ENCODE results near the gene C6orf52. TPM values are rescaled to one million over a fixed set of nuclear protein-coding genes. Genes with fewer than 3 reads are reported as not detected.

The C6orf52 gene
- total and polyA plus RNA-seq, 2 of the 13 experiments (the other 11 are each of a cell fraction or from before 2014, with no cell fraction given), result 0.50 to 0.53 TPM

- TF ChIP-seq NFAT5 (CRISPR knock-in tag; IDR thresholded peaks at IDR 0.05), result no peak
- no peak for TF ChIP-seq CENPT (CRISPR knock-in tag; IDR thresholded peaks at IDR 0.05; ENCODE audit: low read depth)
- TF ChIP-seq BORCS8-MEF2B (CRISPR knock-in tag; IDR thresholded peaks at IDR 0.05), result peak; percentile 89
- peak; percentile 38; the same call in 1 of the 2 replicates for TF ChIP-seq PITX1 (CRISPR knock-in tag; IDR thresholded peaks at IDR 0.05)
- no peak for TF ChIP-seq ZMYM3 (CRISPR knock-in tag; IDR thresholded peaks at IDR 0.05)
- 0 out of 2 replicates have a peak, but pooled peaks have one; percentile 63 for TF ChIP-seq ZNF614 (CRISPR knock-in tag; IDR thresholded peaks at IDR 0.05; ENCODE audit: borderline replicate concordance)
- no peak for TF ChIP-seq ZNF672 (CRISPR knock-in tag; IDR thresholded peaks at IDR 0.05)
- TF ChIP-seq ZNF362 (CRISPR knock-in tag; IDR thresholded peaks at IDR 0.05; ENCODE audit: borderline replicate concordance), result peak; percentile 100
- peak; percentile 96 for TF ChIP-seq ZNF501 (CRISPR knock-in tag; IDR thresholded peaks at IDR 0.05)
- TF ChIP-seq ZNF784 (CRISPR knock-in tag; IDR thresholded peaks at IDR 0.05; ENCODE audit: borderline replicate concordance), result no peak
- no peak for TF ChIP-seq U2AF1 (optimal IDR thresholded peaks at IDR 0.05; ENCODE audit: low read depth, low read length)
- no peak for TF ChIP-seq ZBTB46 (CRISPR knock-in tag; IDR thresholded peaks at IDR 0.05; ENCODE audit: borderline replicate concordance)
- peak; percentile 56 for TF ChIP-seq THAP7 (CRISPR knock-in tag; IDR thresholded peaks at IDR 0.05)
- no peak for TF ChIP-seq ZNF138 (CRISPR knock-in tag; IDR thresholded peaks at IDR 0.05; ENCODE audit: low read depth)
- no peak; the same call in none of the 2 replicates for TF ChIP-seq SIX4 (CRISPR knock-in tag; IDR thresholded peaks at IDR 0.05)
- 0 out of 2 replicates have a peak, but pooled peaks have one; percentile 4 for TF ChIP-seq ISX (CRISPR knock-in tag; conservative IDR thresholded peaks at IDR 0.05)
- TF ChIP-seq GABPB1 (CRISPR knock-in tag; IDR thresholded peaks at IDR 0.05), result peak; percentile 96
- TF ChIP-seq ZNF660 (CRISPR knock-in tag; IDR thresholded peaks at IDR 0.05; ENCODE audit: borderline replicate concordance, low read depth), result no peak
- peak; percentile 10; the same call in 1 of the 2 replicates for TF ChIP-seq STAG1 (CRISPR knock-in tag; IDR thresholded peaks at IDR 0.05)
Observed at GRCh38 chr6:10694302-10695085, at the start of gene C6orf52, which contains the start of gene PAK1IP1 (continued).
